Gastroesophageal sphincter (tissue), 4 donors: ENCODE data around the gene CA4. TPM values are rescaled to one million over a fixed set of nuclear protein-coding genes. Genes with fewer than 3 reads are reported as not detected.
A peak's percentile ranks its signal among the peaks of the same experiment; 100 is the strongest.

Source experiments
- ATAC-seq: fragments of 150-250 bp; one replicate; pipeline ENCODE4 v1.9.1; 2016; ENCODE audit warnings: mild to moderate bottlenecking, moderate library complexity
- H3K27ac ChIP-seq, 4 donors: fragments of 200-600 bp; sonication (generic) in 3 of 4; 1 replicate in 3 of 4; 2 replicates in 1 of 4; pipeline ENCODE4 v1.5.1; 2016 to 2019
- H3K27me3 ChIP-seq: fragments of 200-600 bp; sonication (generic); one replicate; pipeline ENCODE4 v1.5.1; 2019
- H3K36me3 ChIP-seq, 2 donors: fragments of 200-600 bp; sonication (generic); one replicate each; pipeline ENCODE4 v1.5.1; 2019; ENCODE audit warnings: control low read depth in 1 of 2
- H3K4me1 ChIP-seq, 3 donors: fragments of 200-600 bp; sonication (generic); 1 replicate in 2 of 3; 2 replicates in 1 of 3; pipeline ENCODE4 v1.5.1; 2016 to 2019; ENCODE audit warnings: control low read depth in 2 of 3
- H3K4me3 ChIP-seq, 2 donors: fragments of 200-600 bp; sonication (generic); one replicate each; pipeline ENCODE4 v1.5.1; 2019; ENCODE audit warnings: mild to moderate bottlenecking in 1 of 2, moderate library complexity in 1 of 2
- H3K9me3 ChIP-seq, 3 donors: fragments of 200-600 bp; sonication (generic); one replicate each; pipeline ENCODE4 v1.5.1; 2017 to 2019; ENCODE audit warnings: control low read depth in 2 of 3
- CTCF ChIP-seq, 4 experiments: fragments of 200-600 bp in 2 of 4; fragments of 450-650 bp in 2 of 4; sonication (generic) in 1 of 4; IDR thresholded peaks; one replicate each; pipeline ENCODE4 v1.5.1; 2017 to 2019; ENCODE audit warnings: antibody characterized with exemption in 4 of 4, mild to moderate bottlenecking in 2 of 4, moderate library complexity in 2 of 4
- EP300 ChIP-seq: sonication (generic); formaldehyde crosslinking; IDR thresholded peaks from one replicate; pipeline ENCODE4 v1.6.1; 2017; ENCODE audit warnings: antibody characterized with exemption, mild to moderate bottlenecking
- POLR2A ChIP-seq, 2 donors: fragments of 450-650 bp; IDR thresholded peaks; one replicate each; pipeline ENCODE4 v1.6.1; 2017; ENCODE audit warnings: antibody characterized with exemption in 2 of 2, mild to moderate bottlenecking in 2 of 2, moderate library complexity in 1 of 2
- POLR2AphosphoS5 ChIP-seq: sonication (generic); formaldehyde crosslinking; IDR thresholded peaks from one replicate; pipeline ENCODE4 v1.6.1; 2017; ENCODE audit warnings: antibody characterized with exemption
- WGBS, 2 donors: methylation state at CpG; one replicate each; pipeline ENCODE4 v1.1.5; 2018; ENCODE audit warnings: low coverage in 1 of 2; 5-methylcytosine and 5-hydroxymethylcytosine counted together
- total RNA-seq, 4 donors: library from RNA; depleted of rRNA; stranded (reverse); fragments of >200 nt; gene quantifications; one replicate each; pipeline ENCODE4 v1.1.0, GENCODE V29; 2016

Gene CA4
- total RNA-seq, 4 donors from 2014 or later: 1.8 to 5.5 (median 3.3) TPM

DNA sequence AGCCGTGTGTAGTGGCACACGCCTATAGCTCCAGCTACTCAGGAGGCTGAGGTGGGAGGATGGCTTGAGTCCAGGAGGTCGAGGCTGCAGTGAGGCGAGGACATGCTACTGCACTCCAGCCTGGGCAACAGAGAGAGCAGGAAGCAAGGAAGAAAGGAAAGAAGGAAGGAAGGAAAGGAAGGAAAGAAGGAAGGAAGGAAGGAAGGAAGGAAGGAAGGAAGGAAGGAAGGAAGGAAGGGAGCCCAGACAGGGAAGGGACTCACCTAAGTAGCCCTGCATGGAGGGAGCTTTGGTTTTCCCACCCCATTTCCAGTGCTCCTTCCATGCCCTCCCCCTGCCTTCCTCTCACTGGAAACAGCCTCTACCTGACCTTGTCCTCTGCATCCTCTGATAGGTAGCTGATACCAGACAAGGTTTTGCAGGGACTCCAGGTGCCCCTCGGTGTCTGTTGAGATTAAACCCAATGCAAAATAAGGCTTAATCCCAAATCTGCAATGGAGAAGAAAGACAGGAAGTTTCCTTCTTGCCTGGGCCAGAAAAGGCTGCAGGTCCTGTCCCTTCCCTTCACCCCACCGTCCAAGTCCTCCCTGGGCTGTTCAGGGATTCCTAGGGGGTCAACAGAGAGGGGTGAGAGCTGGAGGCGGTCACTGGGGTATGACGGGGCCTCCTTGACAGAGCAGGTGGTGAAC is 21.5 kb upstream of the CA4 start:
- ATAC-seq: no peak
- no peak overlapping the region for H3K4me3 ChIP-seq
- TF ChIP-seq POLR2A (IDR thresholded peaks at IDR 0.05): no peak
- no peak for TF ChIP-seq POLR2AphosphoS5
- TF ChIP-seq EP300: no peak
- TF ChIP-seq CTCF (IDR thresholded peaks at IDR 0.05): no peak
- H3K27ac ChIP-seq: no peak overlapping the region
- H3K9me3 ChIP-seq: no peaks in the 10 kb centered on the region
- peaks cover 0 to 6% of the 10 kb centered on the region in 2 donors for H3K36me3 ChIP-seq
- H3K27me3 ChIP-seq: peaks cover 5% of the 10 kb centered on the region
- 69 to 75% methylated on average over 6 to 7 of the region's 8 CpGs for WGBS, 2 donors
- H3K4me1 ChIP-seq: peaks cover 0 to 3% (median 0%) of the 10 kb centered on the region in 3 donors

DNA sequence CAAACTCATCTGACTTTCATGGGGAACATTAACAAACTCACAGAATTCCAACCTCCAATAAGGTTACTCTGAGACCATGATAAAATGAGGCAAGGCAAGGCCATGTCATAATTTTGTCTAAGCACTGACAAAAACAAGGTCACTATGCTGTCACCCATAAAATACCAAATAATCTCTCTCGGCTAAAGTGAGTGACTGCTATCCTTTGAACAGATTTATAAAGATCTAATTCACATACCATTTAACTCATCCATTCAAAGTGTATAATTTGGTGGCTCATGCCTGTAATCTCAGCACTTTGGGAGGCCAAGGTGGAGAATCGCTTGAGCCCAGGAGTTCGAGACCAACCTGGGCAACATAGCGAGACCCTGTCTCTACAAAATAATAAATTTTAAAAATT is 20.6 kb upstream of the CA4 start:
- no peak for TF ChIP-seq CTCF (IDR thresholded peaks at IDR 0.05)
- TF ChIP-seq EP300: no peak
- no peak for TF ChIP-seq POLR2AphosphoS5
- TF ChIP-seq POLR2A (IDR thresholded peaks at IDR 0.05): no peak
- Histone ChIP-seq H3K27me3 (peaks cover 5% of the 10 kb centered on the region), H3K9me3 (no peaks in the 10 kb centered on the region), H3K36me3 (peaks cover 0 to 6% of the 10 kb centered on the region in 2 donors), H3K4me3 (no peak overlapping the region), H3K27ac (no peak overlapping the region), H3K4me1 (peaks cover 0 to 11% (median 2%) of the 10 kb centered on the region in 3 donors)
- WGBS, 2 donors: 76 to 93% methylated on average over 4 of the region's 4 CpGs
- no peak for ATAC-seq

- no peaks in the 10 kb centered on the region for H3K9me3 ChIP-seq
- TF ChIP-seq POLR2AphosphoS5 (no peak), POLR2A (IDR thresholded peaks at IDR 0.05) (no peak), CTCF (IDR thresholded peaks at IDR 0.05) (no peak), EP300 (no peak)
- no peak overlapping the region for H3K4me3 ChIP-seq
- no peak overlapping the region for H3K27ac ChIP-seq
- H3K36me3 ChIP-seq: peaks cover 0 to 6% of the 10 kb centered on the region in 2 donors
- no peak for ATAC-seq
- H3K4me1 ChIP-seq: peaks cover 0 to 21% (median 8%) of the 10 kb centered on the region in 3 donors
- WGBS, 2 donors: 76 to 95% methylated on average over 2 to 3 of the region's 3 CpGs
- peaks cover 5% of the 10 kb centered on the region for H3K27me3 ChIP-seq
Measured at GRCh38 chr17:60130466-60130865, 19.3 kb upstream of the CA4 start.

DNA sequence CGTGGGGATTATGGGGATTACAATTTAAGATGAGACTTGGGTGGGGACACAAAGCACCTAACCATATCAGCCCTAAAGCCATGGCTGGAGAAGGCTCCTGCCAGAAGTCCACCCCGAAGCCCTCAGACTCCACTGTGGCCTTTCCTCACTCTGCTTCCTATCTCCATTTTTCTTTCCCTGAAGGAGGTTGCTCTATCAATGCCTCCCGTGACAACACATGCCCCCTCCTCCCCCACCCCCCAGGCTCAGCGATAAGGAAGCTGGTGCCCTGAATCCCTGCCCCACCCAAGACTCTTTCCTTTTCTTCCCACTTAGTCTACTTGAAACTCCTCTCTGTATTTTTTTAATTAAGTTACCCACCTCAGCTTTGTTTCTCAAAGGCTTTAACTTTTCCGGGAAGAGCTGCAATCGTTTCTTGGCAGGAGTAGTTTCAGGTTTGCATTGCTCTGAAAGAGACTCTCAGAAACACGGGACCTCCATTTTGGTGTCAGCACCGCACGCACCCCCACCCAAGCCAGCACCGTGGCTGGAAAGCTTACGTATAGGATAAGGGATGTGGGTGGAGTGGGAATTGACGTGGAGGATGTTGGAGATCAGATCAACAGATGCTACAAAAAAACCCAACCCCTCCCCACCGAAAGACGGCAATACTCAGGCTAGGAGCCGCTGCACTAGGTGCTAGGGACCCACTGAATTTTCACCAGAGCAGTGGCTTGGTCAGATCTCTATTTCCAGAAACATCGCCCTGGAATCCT is 15.2 kb upstream of the CA4 start:
- Histone ChIP-seq H3K4me3 (peak overlapping the region; percentile 51 to 66), H3K27me3 (peaks cover 23% of the 10 kb centered on the region), H3K9me3 (no peaks in the 10 kb centered on the region), H3K4me1 (peaks cover 0 to 37% (median 8%) of the 10 kb centered on the region in 3 donors), H3K36me3 (peaks cover 0 to 6% of the 10 kb centered on the region in 2 donors), H3K27ac (peak overlapping the region in 3 of 4 donors; percentile 78 to 81 (median 80))
- WGBS, 2 donors: 9 to 52% methylated on average over 2 to 14 of the region's 16 CpGs
- TF ChIP-seq POLR2A (IDR thresholded peaks at IDR 0.05) (no peak), EP300 (no peak), POLR2AphosphoS5 (no peak), CTCF (IDR thresholded peaks at IDR 0.05) (no peak)
- ATAC-seq: no peak
